ENCODE data around the gene ITFG2. TPM values are rescaled to one million over a fixed set of nuclear protein-coding genes. Genes with fewer than 3 reads are reported as not detected.
"Not testable (repeated sequence)": the region's sequence is repeated elsewhere in the genome, so short reads cannot be mapped to it uniquely, and the experiment has no call there.

The ITFG2 gene
- total RNA-seq, 4 donors from 2014 or later = 11.9 to 29.0 (median 22.1) TPM

GRCh38 chr12:2857576-2857975, 45.1 kb downstream of the ITFG2 start:
- TF ChIP-seq POLR2AphosphoS5 (IDR thresholded peaks at IDR 0.05) (no peak), EP300 (IDR thresholded peaks at IDR 0.05) (no peak), POLR2A (IDR thresholded peaks at IDR 0.05) (no peak), CTCF (IDR thresholded peaks at IDR 0.05) (no peak)
- ATAC-seq = no peak
- WGBS, 2 donors (ENCODE audit: low coverage in 1 of 2) = no CpG with 5 or more reads among the region's 7 CpGs
- Histone ChIP-seq H3K4me3 (no peak overlapping the region), H3K9me3 (no peaks in the 10 kb centered on the region), H3K27me3 (no peaks in the 10 kb centered on the region), H3K27ac (no peak overlapping the region), H3K36me3 (peaks cover 0 to 22% of the 10 kb centered on the region in 2 donors), H3K4me1 (peaks cover 0 to 7% (median 0%) of the 10 kb centered on the region in 3 donors)

- no CpG with 5 or more reads among the region's 2 CpGs for WGBS, 2 donors (ENCODE audit: low coverage in 1 of 2)
- no peak for ATAC-seq
- Histone ChIP-seq H3K27ac (peak overlapping the region in 2 of 4 donors; percentile 5 to 26), H3K4me3 (no peak overlapping the region), H3K9me3 (no peaks in the 10 kb centered on the region), H3K27me3 (no peaks in the 10 kb centered on the region), H3K4me1 (peaks cover 0 to 7% (median 0%) of the 10 kb centered on the region in 3 donors), H3K36me3 (peaks cover 0 to 22% of the 10 kb centered on the region in 2 donors)
- TF ChIP-seq POLR2AphosphoS5 (IDR thresholded peaks at IDR 0.05) (no peak), POLR2A (IDR thresholded peaks at IDR 0.05) (no peak), CTCF (IDR thresholded peaks at IDR 0.05) (no peak), EP300 (IDR thresholded peaks at IDR 0.05) (no peak)
These were observed 45.9 kb downstream of the ITFG2 start for GRCh38 chr12:2858334-2858733.

DNA sequence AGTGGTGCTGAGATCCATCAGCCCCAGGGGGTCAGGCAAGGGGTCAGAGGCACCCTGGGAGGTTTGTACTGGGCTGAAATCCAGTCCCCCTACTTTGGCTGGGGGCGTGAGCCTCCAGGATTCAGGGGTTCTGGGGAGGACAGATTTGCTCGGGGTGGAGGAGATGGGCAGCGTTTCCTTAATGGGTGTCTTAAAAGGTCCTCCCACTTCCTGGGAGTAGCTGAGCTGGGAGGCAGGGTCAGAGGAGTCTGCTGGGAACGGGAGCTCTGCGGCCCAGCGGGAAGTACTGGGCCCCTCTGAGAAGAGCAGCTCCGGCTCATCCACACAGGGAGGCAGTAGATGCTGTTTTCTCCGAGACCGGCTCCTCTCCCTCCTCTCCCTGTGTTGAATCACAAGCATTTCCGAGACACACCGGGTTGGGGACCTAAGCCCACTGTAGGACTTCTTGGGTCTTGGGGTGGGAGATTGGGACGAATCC, 46.5 kb downstream of the ITFG2 start:
- Histone ChIP-seq H3K36me3 (peaks cover 0 to 22% of the 10 kb centered on the region in 2 donors), H3K9me3 (no peaks in the 10 kb centered on the region), H3K4me3 (no peak overlapping the region), H3K4me1 (peaks cover 0 to under 1% (median 0%) of the 10 kb centered on the region in 3 donors), H3K27ac (peak overlapping the region in 3 of 4 donors; percentile 5 to 51 (median 26)), H3K27me3 (no peaks in the 10 kb centered on the region)
- no peak for TF ChIP-seq POLR2A (IDR thresholded peaks at IDR 0.05)
- no peak for TF ChIP-seq EP300 (IDR thresholded peaks at IDR 0.05)
- no peak for TF ChIP-seq POLR2AphosphoS5 (IDR thresholded peaks at IDR 0.05)
- TF ChIP-seq CTCF (IDR thresholded peaks at IDR 0.05) = no peak
- no peak for ATAC-seq
- WGBS, 2 donors (ENCODE audit: low coverage in 1 of 2) = 60 to 70% methylated on average over 1 to 2 of the region's 12 CpGs

- H3K36me3 ChIP-seq = peaks cover 0 to 16% of the 10 kb centered on the region in 2 donors
- H3K4me3 ChIP-seq = no peak overlapping the region
- H3K27me3 ChIP-seq = no peaks in the 10 kb centered on the region
- H3K4me1 ChIP-seq = no peaks in the 10 kb centered on the region
- no peak for TF ChIP-seq POLR2AphosphoS5 (IDR thresholded peaks at IDR 0.05)
- TF ChIP-seq CTCF (IDR thresholded peaks at IDR 0.05) = no peak
- TF ChIP-seq EP300 (IDR thresholded peaks at IDR 0.05) = no peak
- TF ChIP-seq POLR2A (IDR thresholded peaks at IDR 0.05) = no peak
- no peak overlapping the region for H3K27ac ChIP-seq
- ATAC-seq = no peak
- H3K9me3 ChIP-seq = no peaks in the 10 kb centered on the region
These were observed 47.7 kb downstream of the ITFG2 start for GRCh38 chr12:2860170-2860569.

DNA sequence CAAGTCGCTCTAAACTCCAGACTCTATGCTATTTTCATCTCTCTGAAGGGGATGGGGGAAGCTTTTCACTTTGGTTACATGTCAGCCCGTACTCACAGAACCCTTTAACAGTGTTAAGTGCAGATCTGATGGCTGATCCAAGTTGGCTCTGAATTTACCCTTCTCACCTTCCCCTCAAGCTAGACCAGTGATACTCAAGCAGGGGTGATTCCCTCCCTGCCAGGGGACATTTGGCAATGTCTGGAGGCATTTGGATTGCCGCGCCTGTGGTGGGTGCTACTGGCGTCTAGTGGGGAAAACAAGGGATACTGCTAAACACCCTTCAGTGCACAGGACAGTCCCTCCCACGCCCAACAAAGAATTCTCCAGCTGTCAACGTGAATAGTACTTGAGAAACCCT, 50.4 kb downstream of the ITFG2 start:
- H3K27ac ChIP-seq = no peak overlapping the region
- ATAC-seq = no peak
- H3K27me3 ChIP-seq = no peaks in the 10 kb centered on the region
- H3K9me3 ChIP-seq = no peaks in the 10 kb centered on the region
- no peak for TF ChIP-seq EP300 (IDR thresholded peaks at IDR 0.05)
- no peak for TF ChIP-seq CTCF (IDR thresholded peaks at IDR 0.05)
- no peak for TF ChIP-seq POLR2AphosphoS5 (IDR thresholded peaks at IDR 0.05)
- TF ChIP-seq POLR2A (IDR thresholded peaks at IDR 0.05) = no peak
- no peaks in the 10 kb centered on the region for H3K4me1 ChIP-seq
- H3K36me3 ChIP-seq = peaks cover 0 to 7% of the 10 kb centered on the region in 2 donors
- WGBS, 2 donors (ENCODE audit: low coverage in 1 of 2) = 97 to 98% methylated on average over 5 to 6 of the region's 7 CpGs
- H3K4me3 ChIP-seq = no peak overlapping the region

DNA sequence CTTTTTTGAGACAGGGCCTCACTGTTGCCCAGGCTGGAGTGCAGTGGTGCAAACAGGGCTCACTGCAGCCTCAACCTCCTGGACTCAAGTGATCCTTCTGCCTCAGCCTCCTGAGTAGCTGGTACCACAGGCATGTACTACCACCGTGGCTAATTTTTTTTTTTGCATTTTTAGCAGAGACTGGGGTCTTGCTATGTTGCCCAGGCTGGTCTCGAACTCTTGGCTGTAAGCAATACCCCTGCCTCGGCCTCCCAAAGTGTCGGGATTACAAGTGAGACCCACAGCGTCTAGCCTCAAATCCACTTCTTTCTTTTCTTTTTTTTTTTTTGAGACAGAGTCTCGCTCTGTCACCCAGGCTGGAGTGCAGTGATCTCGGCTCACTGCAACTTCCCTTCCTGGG, 50.9 kb downstream of the ITFG2 start:
- H3K9me3 ChIP-seq, H3K27ac ChIP-seq, ATAC-seq, H3K4me1 ChIP-seq, H3K4me3 ChIP-seq, H3K27me3 ChIP-seq, H3K36me3 ChIP-seq: not testable (repeated sequence)
- 92% methylated on average over 2 to 7 of the region's 7 CpGs for WGBS, 2 donors (ENCODE audit: low coverage in 1 of 2)
